ENCODE data around the gene POLR3E. TPM values are rescaled to one million over a fixed set of nuclear protein-coding genes. Genes with fewer than 3 reads are reported as not detected.

The POLR3E gene
- total and polyA plus RNA-seq, 3 experiments from 2014 or later: 14.9 to 116 (median 103) TPM

- peak in 2 of 5 donors; percentile 9 to 29 for DNase-seq
- peak overlapping the region in 4 of 7 donors; percentile 23 to 47 (median 38) for H3K4me3 Mint-ChIP-seq
- Histone ChIP-seq H3K4me1 (ENCODE audit: insufficient read depth, low read length) (peaks cover 53% of the 10 kb centered on the region), H3K4me3 (ENCODE audit: low read length) (no peak overlapping the region), H3K27me3 (ENCODE audit: insufficient read depth, low read length, poor library complexity, severe bottlenecking) (no peaks in the 10 kb centered on the region), H3K36me3 (ENCODE audit: insufficient read depth, low read length) (peaks cover 9% of the 10 kb centered on the region), H3K27ac (ENCODE audit: low read depth, low read length) (no peak overlapping the region), H3K9me3 (ENCODE audit: low read length) (no peaks in the 10 kb centered on the region)
- H3K36me3 Mint-ChIP-seq: peaks cover 10 to 60% (median 23%) of the 10 kb centered on the region in 3 donors
- peaks cover 49 to 67% (median 66%) of the 10 kb centered on the region in 3 donors for H3K4me1 Mint-ChIP-seq
- POLR2A ChIA-PET: interaction anchor here (1.0 to 2.2 kb wide), 3 partner anchors 15 to 21 kb away, joined by 4 to 16 read pairs (median 6); partner anchors contain the start of gene CDR2
- H3K27me3 Mint-ChIP-seq: no peaks in the 10 kb centered on the region
- CTCF ChIA-PET: interaction anchor here (1.3 to 1.8 kb wide), 3 partner anchors 16 to 33 kb away, joined by 3 to 6 read pairs (median 4); no protein-coding TSS in a partner anchor
- H3K27ac Mint-ChIP-seq: peak overlapping the region; percentile 46 to 86 (median 80)
- H3K9me3 Mint-ChIP-seq: no peaks in the 10 kb centered on the region
Observed at GRCh38 chr16:22353191-22353919, 56.1 kb downstream of the POLR3E start.

DNA sequence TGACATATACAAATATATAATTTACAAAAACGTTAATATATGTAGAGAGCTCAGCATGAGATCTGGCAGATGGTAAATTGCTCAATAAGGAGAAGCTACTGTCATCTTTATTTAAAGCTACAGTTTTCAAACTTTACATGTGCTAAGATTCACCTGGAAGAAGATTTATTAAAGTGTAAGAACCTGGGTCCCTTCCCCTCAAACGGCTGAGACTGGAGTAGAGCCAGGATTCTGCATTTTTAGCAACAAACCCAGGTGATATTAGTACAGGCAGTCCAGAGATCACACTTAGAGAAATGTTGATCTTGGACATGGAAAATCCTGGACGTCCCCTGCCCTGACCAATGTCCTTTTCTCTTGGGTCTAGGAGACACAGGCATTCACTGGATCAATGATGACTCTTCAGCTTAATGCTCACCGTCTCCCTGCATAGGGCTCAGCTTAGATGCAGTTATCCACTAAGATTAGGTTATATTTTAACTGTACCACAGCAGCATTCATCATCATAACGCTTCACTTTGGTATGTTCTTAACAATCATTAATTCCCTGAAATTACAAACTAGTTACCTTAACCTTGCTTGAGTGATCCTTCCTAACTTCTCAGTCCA lies 56.8 kb downstream of the POLR3E start:
- Mint-ChIP-seq H3K36me3 (peaks cover 10 to 53% (median 20%) of the 10 kb centered on the region in 3 donors), H3K4me3 (peak overlapping the region in 1 of 7 donors; percentile 42), H3K9me3 (no peaks in the 10 kb centered on the region), H3K4me1 (peaks cover 55 to 74% (median 73%) of the 10 kb centered on the region in 3 donors), H3K27ac (peak overlapping the region; percentile 46 to 86 (median 77)), H3K27me3 (no peaks in the 10 kb centered on the region)
- Histone ChIP-seq H3K4me1 (ENCODE audit: insufficient read depth, low read length) (peaks cover 60% of the 10 kb centered on the region), H3K9me3 (ENCODE audit: low read length) (no peaks in the 10 kb centered on the region), H3K36me3 (ENCODE audit: insufficient read depth, low read length) (peaks cover 7% of the 10 kb centered on the region), H3K27ac (ENCODE audit: low read depth, low read length) (no peak overlapping the region), H3K4me3 (ENCODE audit: low read length) (no peak overlapping the region), H3K27me3 (ENCODE audit: insufficient read depth, low read length, poor library complexity, severe bottlenecking) (no peaks in the 10 kb centered on the region)
- ChIA-PET POLR2A (interaction anchor here (1.0 to 2.2 kb wide), 3 partner anchors 14 to 21 kb away, joined by 4 to 16 read pairs (median 6); partner anchors contain the start of gene CDR2), CTCF (interaction anchor here (1.2 to 1.8 kb wide), 3 partner anchors 16 to 33 kb away, joined by 3 to 6 read pairs (median 3); no protein-coding TSS in a partner anchor)
- no peak for DNase-seq

DNA sequence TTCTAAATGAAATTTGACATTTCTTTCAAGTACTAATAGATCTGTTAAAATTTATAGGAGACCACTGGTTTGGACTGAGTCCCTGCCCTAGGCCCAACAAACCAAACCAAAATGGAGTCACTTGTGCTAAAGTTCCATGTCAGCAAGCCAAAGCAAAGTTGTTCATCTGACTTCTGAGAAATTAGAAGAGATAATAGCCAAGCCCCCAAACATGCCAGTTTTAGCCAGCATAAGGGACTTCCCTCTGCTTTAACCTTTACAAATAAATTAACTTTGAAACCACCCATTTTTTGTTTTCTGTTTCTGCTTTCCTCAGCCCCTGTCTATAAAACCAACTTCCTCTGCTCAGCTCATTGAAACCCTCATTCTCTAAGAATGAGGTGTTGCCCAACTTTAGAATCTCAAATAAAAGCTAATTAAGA lies 58.3 kb downstream of the POLR3E start:
- Mint-ChIP-seq H3K4me1 (peaks cover 59 to 85% (median 84%) of the 10 kb centered on the region in 3 donors), H3K9me3 (no peaks in the 10 kb centered on the region), H3K27ac (peak overlapping the region; percentile 64 to 95 (median 81)), H3K36me3 (peaks cover 6 to 48% (median 11%) of the 10 kb centered on the region in 3 donors), H3K4me3 (peak overlapping the region in 6 of 7 donors; percentile 2 to 56 (median 37)), H3K27me3 (no peaks in the 10 kb centered on the region)
- Histone ChIP-seq H3K9me3 (ENCODE audit: low read length) (no peaks in the 10 kb centered on the region), H3K4me3 (ENCODE audit: low read length) (no peak overlapping the region), H3K4me1 (ENCODE audit: insufficient read depth, low read length) (peaks cover 74% of the 10 kb centered on the region), H3K27me3 (ENCODE audit: insufficient read depth, low read length, poor library complexity, severe bottlenecking) (no peaks in the 10 kb centered on the region), H3K36me3 (ENCODE audit: insufficient read depth, low read length) (no peaks in the 10 kb centered on the region), H3K27ac (ENCODE audit: low read depth, low read length) (no peak overlapping the region)
- ChIA-PET CTCF (interaction anchor here (0.7 to 1.2 kb wide), 2 partner anchors 17 to 34 kb away, joined by 3 read pairs; no protein-coding TSS in a partner anchor), POLR2A (interaction anchor here (1.4 kb wide), 1 partner anchor 18 kb away, joined by 4 read pairs; no protein-coding TSS in a partner anchor)
- peak in 1 of 5 donors; percentile 19 for DNase-seq

DNA sequence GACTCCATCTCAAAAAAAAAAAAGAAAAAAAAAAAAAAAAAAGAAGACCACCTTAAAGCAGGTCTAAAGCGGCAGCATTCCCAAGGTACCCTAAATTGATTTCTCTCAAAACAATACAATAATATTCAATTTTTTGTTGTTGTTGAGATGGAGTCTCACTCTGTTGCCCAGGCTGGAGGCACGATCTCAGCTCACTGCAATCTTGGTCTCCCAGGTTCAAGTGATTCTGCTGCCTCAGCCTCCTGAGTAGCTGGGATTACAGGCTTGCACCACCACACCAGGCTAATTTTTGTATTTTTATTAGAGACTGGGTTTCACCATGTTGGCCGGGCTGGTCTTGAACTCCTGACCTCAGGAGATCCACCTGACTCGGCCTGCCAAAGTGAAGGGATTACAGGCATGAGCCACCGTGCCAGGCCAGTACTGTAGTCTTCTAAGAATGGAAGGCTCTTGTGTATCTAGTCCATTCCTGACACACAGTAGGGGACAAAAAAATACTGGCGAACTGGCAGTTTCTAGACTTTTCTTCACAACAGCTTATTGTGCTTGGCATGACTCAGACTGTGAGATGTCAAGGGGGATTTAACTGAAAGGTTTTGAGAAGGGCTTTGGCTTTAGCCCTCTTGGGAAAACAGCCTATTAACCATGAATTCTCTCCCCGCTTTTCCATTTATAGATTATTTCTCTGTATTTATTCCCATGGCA lies 59.9 kb downstream of the POLR3E start:
- Histone ChIP-seq H3K27ac (ENCODE audit: low read depth, low read length) (peak overlapping the region; percentile 19), H3K36me3 (ENCODE audit: insufficient read depth, low read length) (no peaks in the 10 kb centered on the region), H3K27me3 (ENCODE audit: insufficient read depth, low read length, poor library complexity, severe bottlenecking) (no peaks in the 10 kb centered on the region), H3K4me1 (ENCODE audit: insufficient read depth, low read length) (peaks cover 78% of the 10 kb centered on the region), H3K4me3 (ENCODE audit: low read length) (no peak overlapping the region), H3K9me3 (ENCODE audit: low read length) (no peaks in the 10 kb centered on the region)
- H3K36me3 Mint-ChIP-seq: peaks cover 0 to 41% (median 9%) of the 10 kb centered on the region in 3 donors
- no peaks in the 10 kb centered on the region for H3K27me3 Mint-ChIP-seq
- H3K9me3 Mint-ChIP-seq: no peaks in the 10 kb centered on the region
- peaks cover 66 to 87% (median 87%) of the 10 kb centered on the region in 3 donors for H3K4me1 Mint-ChIP-seq
- H3K27ac Mint-ChIP-seq: peak overlapping the region; percentile 86 to 98 (median 94)
- ChIA-PET CTCF (interaction anchor here (0.9 to 1.3 kb wide), 4 partner anchors 16 to 38 kb away, joined by 3 to 9 read pairs (median 4); no protein-coding TSS in a partner anchor), POLR2A (interaction anchor here (2.9 to 3.2 kb wide), 2 partner anchors 13 to 16 kb away, joined by 13 to 45 read pairs; partner anchors contain the start of gene CDR2)
- no peak for DNase-seq
- peak overlapping the region; percentile 9 to 75 (median 65) for H3K4me3 Mint-ChIP-seq

DNA sequence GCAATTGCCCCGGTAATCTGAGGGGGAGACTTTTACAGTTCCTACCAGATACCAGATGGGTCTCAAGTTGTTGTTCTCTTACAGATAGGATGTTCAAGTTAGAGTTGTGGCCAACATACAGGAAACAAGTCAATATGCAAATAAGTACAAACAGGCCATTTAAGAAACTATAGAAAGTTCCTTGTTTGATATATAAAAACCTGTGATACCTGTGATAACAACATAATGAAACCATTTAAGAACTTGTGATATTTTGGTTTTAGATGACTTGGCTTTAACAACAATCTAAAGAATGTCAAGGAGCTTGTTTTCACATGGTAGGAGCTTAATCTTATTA lies 60.4 kb downstream of the POLR3E start:
- ChIA-PET POLR2A (interaction anchor here (2.9 to 3.2 kb wide), 2 partner anchors 12 to 16 kb away, joined by 13 to 45 read pairs; partner anchors contain the start of gene CDR2), CTCF (interaction anchor here (0.9 to 1.3 kb wide), 5 partner anchors 11 to 39 kb away, joined by 3 to 9 read pairs (median 3); no protein-coding TSS in a partner anchor)
- no peaks in the 10 kb centered on the region for H3K27me3 Mint-ChIP-seq
- Histone ChIP-seq H3K9me3 (ENCODE audit: low read length) (no peaks in the 10 kb centered on the region), H3K27me3 (ENCODE audit: insufficient read depth, low read length, poor library complexity, severe bottlenecking) (no peaks in the 10 kb centered on the region), H3K36me3 (ENCODE audit: insufficient read depth, low read length) (peaks cover 5% of the 10 kb centered on the region), H3K4me1 (ENCODE audit: insufficient read depth, low read length) (peaks cover 76% of the 10 kb centered on the region), H3K27ac (ENCODE audit: low read depth, low read length) (peak overlapping the region; percentile 19), H3K4me3 (ENCODE audit: low read length) (no peak overlapping the region)
- DNase-seq: peak in 2 of 5 donors; percentile 44 to 45
- H3K36me3 Mint-ChIP-seq: peaks cover 0 to 42% (median 13%) of the 10 kb centered on the region in 3 donors
- H3K9me3 Mint-ChIP-seq: no peaks in the 10 kb centered on the region
- peak overlapping the region; percentile 9 to 75 (median 65) for H3K4me3 Mint-ChIP-seq
- peaks cover 67 to 87% (median 86%) of the 10 kb centered on the region in 3 donors for H3K4me1 Mint-ChIP-seq
- H3K27ac Mint-ChIP-seq: peak overlapping the region; percentile 86 to 98 (median 94)

- peaks cover 0 to 43% (median 14%) of the 10 kb centered on the region in 3 donors for H3K36me3 Mint-ChIP-seq
- no peaks in the 10 kb centered on the region for H3K27me3 Mint-ChIP-seq
- Histone ChIP-seq H3K36me3 (ENCODE audit: insufficient read depth, low read length) (peaks cover 9% of the 10 kb centered on the region), H3K9me3 (ENCODE audit: low read length) (no peaks in the 10 kb centered on the region), H3K27me3 (ENCODE audit: insufficient read depth, low read length, poor library complexity, severe bottlenecking) (no peaks in the 10 kb centered on the region), H3K4me3 (ENCODE audit: low read length) (peak overlapping the region; percentile 6), H3K27ac (ENCODE audit: low read depth, low read length) (no peak overlapping the region), H3K4me1 (ENCODE audit: insufficient read depth, low read length) (peaks cover 72% of the 10 kb centered on the region)
- H3K4me1 Mint-ChIP-seq: peaks cover 64 to 86% (median 84%) of the 10 kb centered on the region in 3 donors
- POLR2A ChIA-PET: interaction anchor here (0.8 to 3.2 kb wide), 3 partner anchors 12 to 37 kb away, joined by 3 to 45 read pairs (median 13); partner anchors contain the start of gene CDR2
- no peaks in the 10 kb centered on the region for H3K9me3 Mint-ChIP-seq
- H3K27ac Mint-ChIP-seq: peak overlapping the region; percentile 86 to 98 (median 94)
- peak in 2 of 5 donors; percentile 60 to 81 for DNase-seq
- peak overlapping the region; percentile 9 to 75 (median 65) for H3K4me3 Mint-ChIP-seq
- CTCF ChIA-PET: interaction anchor here (0.9 to 1.3 kb wide), 5 partner anchors 10 to 39 kb away, joined by 3 to 9 read pairs (median 3); no protein-coding TSS in a partner anchor
Observed at GRCh38 chr16:22358000-22358399, 60.8 kb downstream of the POLR3E start.

DNA sequence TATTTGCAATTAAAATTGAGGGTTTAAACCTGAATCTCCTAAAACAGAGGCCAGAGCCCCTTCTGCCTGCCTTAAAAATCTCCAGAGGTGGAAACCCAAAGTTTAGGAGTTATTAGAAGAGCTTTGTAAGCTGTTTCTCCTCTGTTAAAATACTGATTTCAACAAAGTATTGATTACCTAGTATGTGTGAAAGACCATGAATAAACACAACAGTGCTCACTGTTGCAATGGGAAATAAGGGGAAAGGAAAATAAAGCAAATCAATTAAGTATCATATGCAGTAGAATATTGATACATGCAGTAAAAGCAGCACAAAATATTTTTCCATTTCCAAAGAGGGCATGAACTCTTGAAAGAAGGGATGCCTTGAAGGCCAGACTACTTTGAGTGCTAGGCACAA lies 62.5 kb downstream of the POLR3E start:
- Mint-ChIP-seq H3K27me3 (no peaks in the 10 kb centered on the region), H3K27ac (peak overlapping the region; percentile 57 to 94 (median 90)), H3K36me3 (peaks cover 0 to 47% (median 22%) of the 10 kb centered on the region in 3 donors), H3K4me3 (peak overlapping the region in 2 of 7 donors; percentile 3 to 28), H3K9me3 (no peaks in the 10 kb centered on the region), H3K4me1 (peaks cover 58 to 84% (median 82%) of the 10 kb centered on the region in 3 donors)
- Histone ChIP-seq H3K27ac (ENCODE audit: low read depth, low read length) (no peak overlapping the region), H3K36me3 (ENCODE audit: insufficient read depth, low read length) (peaks cover 24% of the 10 kb centered on the region), H3K27me3 (ENCODE audit: insufficient read depth, low read length, poor library complexity, severe bottlenecking) (no peaks in the 10 kb centered on the region), H3K4me3 (ENCODE audit: low read length) (no peak overlapping the region), H3K4me1 (ENCODE audit: insufficient read depth, low read length) (peaks cover 58% of the 10 kb centered on the region), H3K9me3 (ENCODE audit: low read length) (no peaks in the 10 kb centered on the region)
- DNase-seq: no peak
- ChIA-PET CTCF (interaction anchor here (1.0 to 1.2 kb wide), 2 partner anchors 10 to 13 kb away, joined by 4 read pairs; no protein-coding TSS in a partner anchor), POLR2A (interaction anchor here (2.9 to 3.2 kb wide), 2 partner anchors 10 to 14 kb away, joined by 13 to 45 read pairs; partner anchors contain the start of gene CDR2)
